GM12891 (cell line): Measurements from ENCODE around the gene CD164L2.

Experiments used
- POLR2A ChIP-seq: IDR thresholded peaks from 2 replicates; pipeline ENCODE4 v1.6.1; 2011; ENCODE audit warnings: low read depth, low read length, control low read depth
- POLR2AphosphoS5 ChIP-seq: IDR thresholded peaks from 2 replicates; pipeline ENCODE4 v1.6.1; 2011; ENCODE audit warnings: low read depth, low read length, control low read depth

GRCh38 chr1:27427816-27428315 is 44.7 kb upstream of the CD164L2 start:
- no peak for TF ChIP-seq POLR2A
- no peak for TF ChIP-seq POLR2AphosphoS5
